Neural progenitor cell (in vitro differentiated cells): ENCODE measurements around the gene PSMG4.

Experiments used
- EZH2 ChIP-seq: fragments of 200-600 bp; sonication (generic); IDR thresholded peaks from 2 replicates; pipeline ENCODE4 v1.6.1; 2017; ENCODE audit warnings: antibody characterized with exemption, mild to moderate bottlenecking, moderate library complexity
- EZH2phosphoT487 ChIP-seq: fragments of 200-600 bp; sonication (generic); IDR thresholded peaks from 2 replicates; pipeline ENCODE4 v1.6.1; 2017; ENCODE audit warnings: antibody characterized with exemption
- TF ChIP-seq, protein P1 (sequence below): fragments of 200-600 bp; sonication (generic); IDR thresholded peaks from 2 replicates; pipeline ENCODE4 v1.5.1; 2017; ENCODE audit warnings: antibody characterized with exemption, mild to moderate bottlenecking

DNA sequence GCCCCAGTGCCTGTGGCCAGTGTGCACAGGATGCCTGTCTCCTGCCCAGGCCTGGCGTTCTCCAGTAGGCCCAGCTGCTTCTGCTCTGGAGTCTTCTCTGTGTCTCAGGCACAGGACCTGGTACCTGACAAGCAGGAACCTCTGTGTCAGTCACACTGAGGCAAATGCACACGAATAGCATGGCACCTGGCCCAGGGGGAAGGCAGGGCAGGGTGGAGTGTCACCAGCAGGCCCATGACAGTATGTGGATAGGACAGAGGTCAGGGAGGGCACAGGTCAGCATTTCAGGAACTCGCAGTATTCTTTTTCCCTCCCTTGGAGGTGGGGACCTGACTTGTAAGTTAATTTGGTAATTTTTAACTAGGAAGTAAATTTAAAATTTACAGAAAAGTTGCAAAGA is 5.6 kb downstream of the PSMG4 start:
- TF ChIP-seq, protein P1, sequence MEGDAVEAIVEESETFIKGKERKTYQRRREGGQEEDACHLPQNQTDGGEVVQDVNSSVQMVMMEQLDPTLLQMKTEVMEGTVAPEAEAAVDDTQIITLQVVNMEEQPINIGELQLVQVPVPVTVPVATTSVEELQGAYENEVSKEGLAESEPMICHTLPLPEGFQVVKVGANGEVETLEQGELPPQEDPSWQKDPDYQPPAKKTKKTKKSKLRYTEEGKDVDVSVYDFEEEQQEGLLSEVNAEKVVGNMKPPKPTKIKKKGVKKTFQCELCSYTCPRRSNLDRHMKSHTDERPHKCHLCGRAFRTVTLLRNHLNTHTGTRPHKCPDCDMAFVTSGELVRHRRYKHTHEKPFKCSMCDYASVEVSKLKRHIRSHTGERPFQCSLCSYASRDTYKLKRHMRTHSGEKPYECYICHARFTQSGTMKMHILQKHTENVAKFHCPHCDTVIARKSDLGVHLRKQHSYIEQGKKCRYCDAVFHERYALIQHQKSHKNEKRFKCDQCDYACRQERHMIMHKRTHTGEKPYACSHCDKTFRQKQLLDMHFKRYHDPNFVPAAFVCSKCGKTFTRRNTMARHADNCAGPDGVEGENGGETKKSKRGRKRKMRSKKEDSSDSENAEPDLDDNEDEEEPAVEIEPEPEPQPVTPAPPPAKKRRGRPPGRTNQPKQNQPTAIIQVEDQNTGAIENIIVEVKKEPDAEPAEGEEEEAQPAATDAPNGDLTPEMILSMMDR: no peak
- TF ChIP-seq EZH2phosphoT487 (no peak), EZH2 (no peak)
